Measurements from ENCODE around the gene NSG1.

DNA sequence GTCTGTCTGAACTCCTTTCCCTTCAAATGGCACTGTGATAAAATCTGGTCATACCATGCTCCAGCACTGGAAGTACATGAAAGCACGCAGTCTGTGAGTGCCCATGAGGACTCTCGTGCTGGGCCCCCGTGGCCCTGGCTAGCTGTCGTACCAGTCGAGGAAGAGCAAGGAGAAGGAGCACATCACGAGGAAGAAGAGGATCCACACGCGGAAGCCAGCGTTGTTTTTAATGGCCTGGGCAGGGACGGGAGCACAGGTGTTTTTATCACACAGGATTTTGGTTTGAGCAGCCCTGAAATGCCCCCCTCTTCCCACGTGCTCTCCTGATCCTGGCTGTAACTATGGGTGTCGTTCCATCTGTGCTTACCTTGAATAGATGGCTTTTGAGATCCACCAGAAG lies 33.0 kb downstream of the NSG1 start:
- no peak for TF ChIP-seq ZNF384 (IDR thresholded peaks at IDR 0.05; ENCODE audit: low read depth, low read length)
- no peak for TF ChIP-seq NR2F6 (CRISPR knock-in tag; IDR thresholded peaks at IDR 0.05)
- TF ChIP-seq POLR2AphosphoS5 (IDR thresholded peaks at IDR 0.05; ENCODE audit: control insufficient read depth, insufficient read depth, low read depth, low read length): no peak
- no peak for TF ChIP-seq CREB1 (IDR thresholded peaks at IDR 0.05)
- no peak for TF ChIP-seq CREB1 (CRISPR knock-in tag; IDR thresholded peaks at IDR 0.05)
- TF ChIP-seq YY1 (IDR thresholded peaks at IDR 0.05; ENCODE audit: borderline replicate concordance in 1 of 3, control insufficient read depth in 1 of 3, extremely low read depth in 1 of 3, insufficient read depth in 3 of 3, insufficient read length in 1 of 3, insufficient replicate concordance in 2 of 3, low read depth in 1 of 3, low read length in 2 of 3): no peak
- TF ChIP-seq, protein P1, sequence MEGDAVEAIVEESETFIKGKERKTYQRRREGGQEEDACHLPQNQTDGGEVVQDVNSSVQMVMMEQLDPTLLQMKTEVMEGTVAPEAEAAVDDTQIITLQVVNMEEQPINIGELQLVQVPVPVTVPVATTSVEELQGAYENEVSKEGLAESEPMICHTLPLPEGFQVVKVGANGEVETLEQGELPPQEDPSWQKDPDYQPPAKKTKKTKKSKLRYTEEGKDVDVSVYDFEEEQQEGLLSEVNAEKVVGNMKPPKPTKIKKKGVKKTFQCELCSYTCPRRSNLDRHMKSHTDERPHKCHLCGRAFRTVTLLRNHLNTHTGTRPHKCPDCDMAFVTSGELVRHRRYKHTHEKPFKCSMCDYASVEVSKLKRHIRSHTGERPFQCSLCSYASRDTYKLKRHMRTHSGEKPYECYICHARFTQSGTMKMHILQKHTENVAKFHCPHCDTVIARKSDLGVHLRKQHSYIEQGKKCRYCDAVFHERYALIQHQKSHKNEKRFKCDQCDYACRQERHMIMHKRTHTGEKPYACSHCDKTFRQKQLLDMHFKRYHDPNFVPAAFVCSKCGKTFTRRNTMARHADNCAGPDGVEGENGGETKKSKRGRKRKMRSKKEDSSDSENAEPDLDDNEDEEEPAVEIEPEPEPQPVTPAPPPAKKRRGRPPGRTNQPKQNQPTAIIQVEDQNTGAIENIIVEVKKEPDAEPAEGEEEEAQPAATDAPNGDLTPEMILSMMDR (IDR thresholded peaks at IDR 0.05 in 2 of 3, conservative IDR thresholded peaks at IDR 0.05 in 1 of 3; ENCODE audit: insufficient read depth in 2 of 3, low read depth in 1 of 3, low read length in 3 of 3): no peak
- TF ChIP-seq HCFC1 (IDR thresholded peaks at IDR 0.05; ENCODE audit: low read depth, low read length): no peak
- TF ChIP-seq, protein P2, sequence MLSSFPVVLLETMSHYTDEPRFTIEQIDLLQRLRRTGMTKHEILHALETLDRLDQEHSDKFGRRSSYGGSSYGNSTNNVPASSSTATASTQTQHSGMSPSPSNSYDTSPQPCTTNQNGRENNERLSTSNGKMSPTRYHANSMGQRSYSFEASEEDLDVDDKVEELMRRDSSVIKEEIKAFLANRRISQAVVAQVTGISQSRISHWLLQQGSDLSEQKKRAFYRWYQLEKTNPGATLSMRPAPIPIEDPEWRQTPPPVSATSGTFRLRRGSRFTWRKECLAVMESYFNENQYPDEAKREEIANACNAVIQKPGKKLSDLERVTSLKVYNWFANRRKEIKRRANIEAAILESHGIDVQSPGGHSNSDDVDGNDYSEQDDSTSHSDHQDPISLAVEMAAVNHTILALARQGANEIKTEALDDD (IDR thresholded peaks at IDR 0.05): no peak
- TF ChIP-seq GABPB1 (CRISPR knock-in tag; IDR thresholded peaks at IDR 0.05): no peak
- TF ChIP-seq SIN3A (IDR thresholded peaks at IDR 0.05; ENCODE audit: borderline replicate concordance in 2 of 2, control insufficient read depth in 1 of 2, low read depth in 2 of 2, low read length in 2 of 2): no peak
- no peak for TF ChIP-seq RAD21 (CRISPR knock-in tag; conservative IDR thresholded peaks at IDR 0.05 in 1 of 2, IDR thresholded peaks at IDR 0.05 in 1 of 2)
- TF ChIP-seq, protein P3, sequence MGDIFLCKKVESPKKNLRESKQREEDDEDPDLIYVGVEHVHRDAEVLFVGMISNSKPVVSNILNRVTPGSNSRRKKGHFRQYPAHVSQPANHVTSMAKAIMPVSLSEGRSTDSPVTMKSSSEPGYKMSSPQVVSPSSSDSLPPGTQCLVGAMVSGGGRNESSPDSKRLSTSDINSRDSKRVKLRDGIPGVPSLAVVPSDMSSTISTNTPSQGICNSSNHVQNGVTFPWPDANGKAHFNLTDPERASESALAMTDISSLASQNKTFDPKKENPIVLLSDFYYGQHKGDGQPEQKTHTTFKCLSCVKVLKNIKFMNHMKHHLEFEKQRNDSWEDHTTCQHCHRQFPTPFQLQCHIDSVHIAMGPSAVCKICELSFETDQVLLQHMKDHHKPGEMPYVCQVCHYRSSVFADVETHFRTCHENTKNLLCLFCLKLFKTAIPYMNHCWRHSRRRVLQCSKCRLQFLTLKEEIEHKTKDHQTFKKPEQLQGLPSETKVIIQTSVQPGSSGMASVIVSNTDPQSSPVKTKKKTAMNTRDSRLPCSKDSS (IDR thresholded peaks at IDR 0.05; ENCODE audit: low read depth, partially characterized antibody): no peak
